Measurements from ENCODE around the gene AMBRA1.

- TF ChIP-seq CTCF (conservative IDR thresholded peaks at IDR 0.05; ENCODE audit: low read depth, low read length) (no peak), EZH2phosphoT487 (IDR thresholded peaks at IDR 0.05; ENCODE audit: borderline replicate concordance, low read length) (no peak)
Observed at GRCh38 chr11:46436113-46436512, 157.7 kb downstream of the AMBRA1 start.
